Thyroid gland (tissue), 4 donors: ENCODE data around the gene CYB5R4. TPM values are rescaled to one million over a fixed set of nuclear protein-coding genes. Genes with fewer than 3 reads are reported as not detected.

Experiments
- DNase-seq, 2 donors: peaks; one replicate each; pipeline ENCODE4 v3.0.0-alpha.2; 2019
- H3K27ac ChIP-seq, 3 donors: fragments of 200-600 bp; sonication (generic); 1 replicate in 2 of 3; 2 replicates in 1 of 3; pipeline ENCODE4 v1.5.1; 2016 to 2019; ENCODE audit warnings: mild to moderate bottlenecking in 1 of 3, moderate library complexity in 1 of 3
- H3K27me3 ChIP-seq: fragments of 200-600 bp; sonication (generic); one replicate; pipeline ENCODE4 v1.5.1; 2019
- H3K36me3 ChIP-seq, 2 donors: fragments of 200-600 bp; sonication (generic); one replicate each; pipeline ENCODE4 v1.5.1; 2016 to 2019
- H3K4me1 ChIP-seq, 2 donors: fragments of 200-600 bp; sonication (generic); one replicate each; pipeline ENCODE4 v1.5.1; 2017 to 2019
- H3K4me3 ChIP-seq, 3 donors: fragments of 200-600 bp; sonication (generic); replicated peaks in 1 of 3; 1 replicate in 2 of 3; 2 replicates in 1 of 3; pipeline ENCODE4 v1.5.1; 2016; ENCODE audit warnings: mild to moderate bottlenecking in 1 of 3
- H3K9me3 ChIP-seq: fragments of 200-600 bp; sonication (generic); one replicate; pipeline ENCODE4 v1.5.1; 2017
- POLR2A ChIP-seq, 2 donors: fragments of 450-650 bp; IDR thresholded peaks; one replicate each; pipeline ENCODE4 v1.6.1; 2017; ENCODE audit warnings: antibody characterized with exemption in 2 of 2, mild to moderate bottlenecking in 2 of 2, moderate library complexity in 1 of 2
- WGBS, 2 donors: methylation state at CpG; one replicate each; pipeline ENCODE4 v1.1.5; 2017; 5-methylcytosine and 5-hydroxymethylcytosine counted together
- intact Hi-C: fragments of 100-400 bp; cut with DNase I; formaldehyde crosslinking; loops from one replicate; pipeline ENCODE4 v1.15.1; 2023
- total RNA-seq, 4 donors: library from RNA; depleted of rRNA; stranded (reverse); fragments of >200 nt; gene quantifications; one replicate each; pipeline ENCODE4 v1.2.3, GENCODE V29; 2016
- TF ChIP-seq, protein P1 (sequence below), 6 experiments: fragments of 200-600 bp in 3 of 6; fragments of 450-650 bp in 3 of 6; sonication (generic) in 3 of 6; IDR thresholded peaks; one replicate each; pipeline ENCODE4 v1.5.1; 2016 to 2019; ENCODE audit warnings: antibody characterized with exemption in 6 of 6, mild to moderate bottlenecking in 2 of 6, inconsistent platforms in 1 of 6, moderate library complexity in 1 of 6

The CYB5R4 gene
- total RNA-seq, 4 donors from 2014 or later = 6.4 to 12.5 (median 9.0) TPM

DNA sequence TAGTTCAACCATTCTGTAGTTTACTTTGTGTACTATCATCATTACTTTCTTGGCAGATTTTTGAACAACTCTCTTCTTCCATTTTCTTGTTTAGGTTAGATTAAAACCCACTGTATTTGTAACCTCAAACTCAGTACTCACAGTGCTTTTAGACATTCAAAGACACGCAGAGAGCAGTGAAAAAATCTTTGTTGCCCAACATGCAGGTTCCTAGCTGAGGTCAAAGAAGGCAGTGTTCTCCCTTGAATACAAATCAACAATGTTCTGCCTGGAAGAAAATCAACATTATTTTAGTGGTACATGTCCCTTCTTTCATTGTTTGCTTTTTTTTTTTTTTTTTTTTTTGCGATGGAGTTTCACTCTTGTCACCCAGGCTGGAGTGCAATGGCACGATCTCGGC lies 11.2 kb downstream of the CYB5R4 start:
- intact Hi-C loops = no loop called here
- no peak for DNase-seq
- Histone ChIP-seq H3K27me3 (no peaks in the 10 kb centered on the region), H3K36me3 (peaks cover 0 to 7% of the 10 kb centered on the region in 2 donors), H3K27ac (no peak overlapping the region), H3K4me3 (no peak overlapping the region), H3K4me1 (peaks cover 0 to 4% of the 10 kb centered on the region in 2 donors), H3K9me3 (no peaks in the 10 kb centered on the region)
- WGBS, 2 donors = 96 to 98% methylated on average over 4 of the region's 4 CpGs
- no peak for TF ChIP-seq POLR2A (IDR thresholded peaks at IDR 0.05)
- TF ChIP-seq, protein P1, sequence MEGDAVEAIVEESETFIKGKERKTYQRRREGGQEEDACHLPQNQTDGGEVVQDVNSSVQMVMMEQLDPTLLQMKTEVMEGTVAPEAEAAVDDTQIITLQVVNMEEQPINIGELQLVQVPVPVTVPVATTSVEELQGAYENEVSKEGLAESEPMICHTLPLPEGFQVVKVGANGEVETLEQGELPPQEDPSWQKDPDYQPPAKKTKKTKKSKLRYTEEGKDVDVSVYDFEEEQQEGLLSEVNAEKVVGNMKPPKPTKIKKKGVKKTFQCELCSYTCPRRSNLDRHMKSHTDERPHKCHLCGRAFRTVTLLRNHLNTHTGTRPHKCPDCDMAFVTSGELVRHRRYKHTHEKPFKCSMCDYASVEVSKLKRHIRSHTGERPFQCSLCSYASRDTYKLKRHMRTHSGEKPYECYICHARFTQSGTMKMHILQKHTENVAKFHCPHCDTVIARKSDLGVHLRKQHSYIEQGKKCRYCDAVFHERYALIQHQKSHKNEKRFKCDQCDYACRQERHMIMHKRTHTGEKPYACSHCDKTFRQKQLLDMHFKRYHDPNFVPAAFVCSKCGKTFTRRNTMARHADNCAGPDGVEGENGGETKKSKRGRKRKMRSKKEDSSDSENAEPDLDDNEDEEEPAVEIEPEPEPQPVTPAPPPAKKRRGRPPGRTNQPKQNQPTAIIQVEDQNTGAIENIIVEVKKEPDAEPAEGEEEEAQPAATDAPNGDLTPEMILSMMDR (IDR thresholded peaks at IDR 0.05) = no peak

DNA sequence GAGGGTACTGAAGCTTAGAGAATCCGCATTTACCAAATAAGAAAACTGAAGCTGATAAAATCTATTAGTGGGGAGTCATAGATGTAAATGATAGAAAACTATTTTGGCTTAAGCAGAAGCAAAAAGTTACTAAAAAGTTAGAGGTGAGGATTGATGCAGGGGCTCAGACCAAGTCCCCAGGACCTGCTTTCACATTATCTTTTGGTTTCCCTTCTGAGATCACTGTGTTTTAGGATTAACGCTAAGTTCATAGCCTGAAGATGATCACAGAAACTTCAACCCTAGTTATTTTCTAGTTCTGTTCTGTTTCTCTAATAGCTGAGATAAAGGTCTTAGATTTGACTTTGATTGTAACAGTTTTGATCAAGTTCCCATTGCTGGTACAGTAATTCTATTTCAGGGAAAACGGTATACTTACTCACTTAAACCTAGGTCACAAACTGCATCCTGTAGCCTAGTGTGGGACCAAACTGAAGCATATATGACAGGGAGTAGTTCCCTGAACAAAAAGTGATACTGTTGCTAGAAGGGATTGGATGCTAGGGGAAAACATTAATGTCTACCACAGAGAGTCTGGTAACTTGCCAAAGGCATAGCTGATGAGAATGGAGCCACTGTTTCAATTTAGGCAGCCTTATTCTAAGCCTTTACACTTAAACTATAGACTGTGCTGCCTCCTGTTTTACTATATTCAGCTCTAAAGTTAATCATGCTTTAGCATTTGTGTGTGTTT lies 13.1 kb downstream of the CYB5R4 start:
- 93 to 95% methylated on average over 3 of the region's 3 CpGs for WGBS, 2 donors
- intact Hi-C loops = no loop called here
- TF ChIP-seq, protein P1 (IDR thresholded peaks at IDR 0.05) = no peak
- TF ChIP-seq POLR2A (IDR thresholded peaks at IDR 0.05) = no peak

DNA sequence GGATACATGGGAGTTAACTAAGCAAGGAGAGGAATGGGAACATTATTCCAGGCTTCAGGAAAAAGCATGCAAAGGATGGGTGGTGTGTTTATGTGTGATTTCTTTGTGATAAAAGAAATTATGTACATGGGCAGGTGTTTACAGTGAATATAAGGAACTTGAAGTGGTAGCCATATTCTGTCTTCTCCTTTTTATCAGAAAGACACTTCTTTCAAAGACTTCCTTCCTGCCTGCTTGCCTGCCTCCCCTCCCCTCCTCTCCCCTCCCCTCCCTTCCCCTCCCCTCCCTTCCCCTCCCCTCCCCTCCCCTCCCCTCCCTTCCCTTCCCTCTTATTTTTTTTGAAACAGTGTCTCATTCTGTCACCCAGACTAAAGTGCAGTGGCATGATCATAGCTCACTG lies 14.4 kb downstream of the CYB5R4 start:
- Histone ChIP-seq H3K4me1 (peaks cover 0 to 4% of the 10 kb centered on the region in 2 donors), H3K4me3 (no peak overlapping the region), H3K27ac (no peak overlapping the region), H3K36me3 (no peaks in the 10 kb centered on the region), H3K27me3 (no peaks in the 10 kb centered on the region), H3K9me3 (no peaks in the 10 kb centered on the region)
- no peak for TF ChIP-seq POLR2A (IDR thresholded peaks at IDR 0.05)
- TF ChIP-seq, protein P1 (IDR thresholded peaks at IDR 0.05) = no peak
- intact Hi-C loops = no loop called here
- DNase-seq = no peak

More for the DNA sequence above, 13.1 kb downstream of the CYB5R4 start:
- Histone ChIP-seq H3K27ac (no peak overlapping the region), H3K9me3 (no peaks in the 10 kb centered on the region), H3K36me3 (no peaks in the 10 kb centered on the region), H3K4me3 (no peak overlapping the region), H3K27me3 (no peaks in the 10 kb centered on the region), H3K4me1 (peaks cover 0 to 4% of the 10 kb centered on the region in 2 donors)
- DNase-seq = no peak

DNA sequence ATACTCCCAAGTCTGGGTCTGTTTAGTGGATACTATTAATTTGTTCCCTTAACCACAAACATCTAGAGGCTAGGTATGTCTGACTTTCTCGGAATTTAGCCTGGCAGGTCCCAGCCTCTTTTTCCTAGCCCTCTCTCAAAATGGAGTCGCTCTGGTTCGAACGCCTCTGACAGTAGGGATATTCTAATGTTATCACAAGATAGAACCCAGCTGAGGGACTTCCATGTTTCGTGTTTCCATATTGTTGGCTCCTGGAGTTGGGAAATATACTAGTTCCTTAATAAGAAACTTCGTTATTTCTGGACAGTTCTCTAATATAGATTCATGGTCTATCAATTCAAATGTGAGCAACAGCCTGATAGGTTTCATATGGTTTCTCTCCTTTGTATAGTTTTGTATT lies 16.4 kb downstream of the CYB5R4 start:
- intact Hi-C loops = no loop called here
- peaks cover 0 to 4% of the 10 kb centered on the region in 2 donors for H3K4me1 ChIP-seq
- no peak overlapping the region for H3K4me3 ChIP-seq
- no peak for TF ChIP-seq POLR2A (IDR thresholded peaks at IDR 0.05)
- TF ChIP-seq, protein P1 (IDR thresholded peaks at IDR 0.05) = no peak
- H3K27ac ChIP-seq = no peak overlapping the region
- no peaks in the 10 kb centered on the region for H3K27me3 ChIP-seq
- WGBS, 2 donors = 96 to 99% methylated on average over 6 of the region's 6 CpGs
- H3K36me3 ChIP-seq = no peaks in the 10 kb centered on the region
- H3K9me3 ChIP-seq = no peaks in the 10 kb centered on the region
- no peak for DNase-seq

DNA sequence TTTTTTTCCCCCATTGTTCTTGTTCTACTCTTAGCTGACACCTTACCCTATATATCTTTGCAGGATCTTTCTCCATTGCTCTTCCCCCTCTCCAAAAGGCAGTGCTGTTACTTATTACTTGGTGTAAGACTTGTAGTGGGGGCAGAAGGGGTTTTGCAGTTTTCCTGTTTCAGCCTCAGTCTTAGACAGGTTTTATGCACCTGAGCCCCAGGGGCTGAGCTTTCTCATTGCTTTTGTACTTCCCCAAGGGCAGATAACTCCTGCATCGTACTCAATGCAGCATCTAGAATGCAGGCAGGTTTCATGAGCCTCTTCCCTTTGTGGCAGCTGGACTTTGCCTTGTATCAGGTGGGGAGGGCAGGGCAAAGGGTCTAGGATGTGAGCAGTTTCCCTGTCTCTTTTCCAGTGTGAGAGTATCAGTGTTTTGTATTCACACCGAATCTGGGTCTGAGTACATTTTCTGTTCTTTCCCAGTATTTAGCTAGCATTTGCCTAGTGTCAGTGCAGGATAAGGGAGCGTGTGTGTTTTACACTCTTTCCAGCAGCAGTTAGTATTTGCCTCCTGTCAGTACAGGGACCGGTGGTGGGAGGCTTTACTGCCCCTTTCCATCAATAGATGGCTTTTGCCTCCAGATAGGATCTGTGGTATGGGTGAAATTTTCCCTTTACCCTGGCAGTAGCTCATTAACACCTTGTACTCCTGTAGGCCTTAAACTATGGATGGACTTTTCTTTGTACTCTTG lies 19.6 kb downstream of the CYB5R4 start:
- WGBS, 2 donors = 75 to 86% methylated on average over 4 of the region's 4 CpGs
- no peak for DNase-seq
- intact Hi-C loops = no loop called here

More for the DNA sequence above, 19.6 kb downstream of the CYB5R4 start:
- H3K27me3 ChIP-seq = no peaks in the 10 kb centered on the region
- no peaks in the 10 kb centered on the region for H3K9me3 ChIP-seq
- H3K27ac ChIP-seq = no peak overlapping the region
- H3K4me1 ChIP-seq = no peaks in the 10 kb centered on the region
- TF ChIP-seq POLR2A (IDR thresholded peaks at IDR 0.05) = no peak
- TF ChIP-seq, protein P1 (IDR thresholded peaks at IDR 0.05) = no peak
- H3K36me3 ChIP-seq = no peaks in the 10 kb centered on the region
- H3K4me3 ChIP-seq = no peak overlapping the region
